GM12865 (cell line): Measurements from ENCODE around the gene ERCC1.

ENCODE experiments used
- DNase-seq: peaks from one replicate; pipeline ENCODE4 v3.0.0; 2010; ENCODE audit warnings: low read depth
- H3K4me3 ChIP-seq: 2 replicates; pipeline ENCODE4 v1.5.1; 2011; ENCODE audit warnings: mild to moderate bottlenecking, low read depth, low read length, control low read depth
- CTCF ChIP-seq: IDR thresholded peaks from 2 replicates; pipeline ENCODE4 v1.5.1; 2011; ENCODE audit warnings: low read length, control low read depth, low read depth, inconsistent platforms; ENCODE audit not compliant: insufficient read depth; ENCODE audit errors: missing control alignments

ERCC1 gene

GRCh38 chr19:45395821-45396617, 27.7 kb downstream of the ERCC1 start:
- H3K4me3 ChIP-seq: no peak overlapping the region
- TF ChIP-seq CTCF: no peak

GRCh38 chr19:45391871-45392665, 31.6 kb downstream of the ERCC1 start:
- H3K4me3 ChIP-seq: peak overlapping the region; percentile 1
- TF ChIP-seq CTCF: no peak
- DNase-seq: no peak

More at GRCh38 chr19:45395821-45396617, 27.7 kb downstream of the ERCC1 start:
- DNase-seq: no peak

GRCh38 chr19:45391346-45391745, 32.4 kb downstream of the ERCC1 start:
- DNase-seq: peak; percentile 63
- TF ChIP-seq CTCF: no peak
- H3K4me3 ChIP-seq: peak overlapping the region; percentile 1

- H3K4me3 ChIP-seq: no peak overlapping the region
- no peak for TF ChIP-seq CTCF
- DNase-seq: no peak
Measured at GRCh38 chr19:45385392-45386221, 38.1 kb downstream of the ERCC1 start.

GRCh38 chr19:45382426-45382825, 41.3 kb downstream of the ERCC1 start:
- DNase-seq: no peak
- no peak overlapping the region for H3K4me3 ChIP-seq
- no peak for TF ChIP-seq CTCF

GRCh38 chr19:45380107-45380506, 43.6 kb downstream of the ERCC1 start:
- H3K4me3 ChIP-seq: no peak overlapping the region
- no peak for DNase-seq
- no peak for TF ChIP-seq CTCF
